ENCODE measurements around the gene CREB3L2.
"Not testable (repeated sequence)": the region's sequence is repeated elsewhere in the genome, so short reads cannot be mapped to it uniquely, and the experiment has no call there.

The CREB3L2 gene

DNA sequence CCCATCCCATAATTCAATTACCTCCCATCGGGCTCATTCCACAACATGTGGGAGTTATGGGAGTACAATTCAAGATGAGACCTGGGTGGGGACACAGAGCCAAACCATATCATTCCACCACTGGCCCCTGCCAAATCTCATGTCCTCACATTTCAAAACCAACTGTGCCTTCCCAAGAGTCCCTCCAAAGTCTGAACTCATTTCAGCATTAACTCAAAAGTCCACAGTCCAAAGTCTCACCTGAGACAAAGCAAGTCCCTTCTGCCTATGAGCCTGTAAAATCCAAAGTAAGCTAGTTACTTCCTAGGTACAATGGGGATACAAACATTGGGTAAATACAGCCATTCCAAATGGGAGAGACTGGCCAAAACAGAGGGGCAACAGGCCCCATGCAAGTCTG is 170.3 kb downstream of the CREB3L2 start:
- not testable (repeated sequence) for DNase-seq

DNA sequence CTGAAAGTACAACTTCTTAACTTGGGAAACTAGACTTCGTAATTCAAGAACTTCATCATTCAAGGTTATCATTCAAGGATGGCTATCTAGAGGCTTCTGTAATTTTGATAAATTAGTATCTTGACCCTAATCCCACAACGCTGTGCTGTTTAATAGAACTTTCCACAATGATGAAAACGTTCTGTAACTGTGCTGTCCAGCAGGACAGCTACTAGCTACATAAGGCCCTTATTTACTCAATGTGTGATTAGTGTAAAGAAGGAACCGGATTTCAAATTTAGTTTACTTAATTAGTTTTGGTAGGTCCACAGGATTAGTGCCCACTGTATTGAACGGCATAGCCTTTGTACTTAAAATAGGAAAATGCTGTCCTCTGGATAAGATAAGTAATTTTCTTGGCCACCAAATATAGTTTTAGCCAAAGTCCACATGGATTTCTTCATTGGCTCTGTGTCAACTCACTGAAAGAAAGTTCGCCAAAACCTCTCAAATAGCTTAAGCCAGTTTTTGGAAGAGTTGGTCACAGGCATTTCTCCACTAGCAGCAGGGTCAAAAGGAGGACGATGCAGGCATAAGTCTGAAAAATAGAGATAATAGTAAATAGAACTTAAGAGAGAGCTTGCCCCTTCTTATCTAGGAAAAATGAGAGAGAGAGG is 172.4 kb downstream of the CREB3L2 start:
- DNase-seq = no peak

GRCh38 chr7:137828456-137828855 is 173.4 kb downstream of the CREB3L2 start:
- no peak for DNase-seq

- DNase-seq = no peak
Observed at GRCh38 chr7:137825489-137825888, 176.4 kb downstream of the CREB3L2 start.

All from RPMI8226 (cell line).